ENCODE results near the gene AGAP2. TPM values are rescaled to one million over a fixed set of nuclear protein-coding genes. Genes with fewer than 3 reads are reported as not detected.

Gene AGAP2
- total and polyA plus RNA-seq, 2 of the 13 experiments (the other 11 are each of a cell fraction or from before 2014, with no cell fraction given): 0.38 to 0.45 TPM

DNA sequence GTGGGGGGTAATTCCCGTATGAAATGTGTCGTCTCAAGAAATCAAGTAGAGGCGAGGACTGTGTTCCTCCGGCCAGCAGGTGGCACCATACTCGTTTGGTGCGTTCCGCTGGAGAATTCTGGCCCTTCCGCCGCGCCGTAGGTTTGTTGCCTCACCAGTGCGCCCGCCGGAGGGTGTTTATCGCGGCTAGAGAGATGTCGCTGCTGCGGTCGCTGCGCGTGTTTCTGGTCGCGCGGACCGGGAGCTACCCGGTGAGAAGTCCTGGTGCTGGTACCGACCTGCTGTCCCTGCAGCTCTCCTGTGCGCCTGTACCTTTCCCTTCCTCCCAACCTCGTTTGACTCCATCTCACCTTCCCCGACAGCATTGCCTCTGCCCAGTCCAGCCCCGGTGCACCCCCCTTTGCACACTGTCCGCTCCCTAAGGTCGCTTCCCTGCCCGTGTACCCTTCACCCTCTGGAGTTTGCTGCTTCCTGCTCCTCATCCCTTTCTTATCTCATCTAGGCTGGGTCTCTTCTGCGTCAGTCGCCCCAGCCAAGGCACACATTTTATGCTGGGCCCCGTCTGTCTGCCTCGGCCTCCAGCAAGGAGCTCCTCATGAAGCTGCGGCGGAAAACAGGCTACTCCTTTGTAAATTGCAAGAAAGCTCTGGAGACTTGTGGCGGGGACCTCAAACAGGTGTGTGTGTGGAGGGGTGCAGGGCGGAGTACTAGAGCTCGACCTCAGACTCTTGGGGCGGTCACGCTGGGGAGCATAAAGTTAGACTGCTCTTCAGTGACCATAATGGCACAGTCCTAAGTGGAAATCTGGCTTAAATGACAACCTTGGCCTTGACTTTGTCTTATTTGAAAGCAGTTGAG is 44.3 kb upstream of the AGAP2 start, which contains the start of gene TSFM (continued):
- TF ChIP-seq, protein P1, sequence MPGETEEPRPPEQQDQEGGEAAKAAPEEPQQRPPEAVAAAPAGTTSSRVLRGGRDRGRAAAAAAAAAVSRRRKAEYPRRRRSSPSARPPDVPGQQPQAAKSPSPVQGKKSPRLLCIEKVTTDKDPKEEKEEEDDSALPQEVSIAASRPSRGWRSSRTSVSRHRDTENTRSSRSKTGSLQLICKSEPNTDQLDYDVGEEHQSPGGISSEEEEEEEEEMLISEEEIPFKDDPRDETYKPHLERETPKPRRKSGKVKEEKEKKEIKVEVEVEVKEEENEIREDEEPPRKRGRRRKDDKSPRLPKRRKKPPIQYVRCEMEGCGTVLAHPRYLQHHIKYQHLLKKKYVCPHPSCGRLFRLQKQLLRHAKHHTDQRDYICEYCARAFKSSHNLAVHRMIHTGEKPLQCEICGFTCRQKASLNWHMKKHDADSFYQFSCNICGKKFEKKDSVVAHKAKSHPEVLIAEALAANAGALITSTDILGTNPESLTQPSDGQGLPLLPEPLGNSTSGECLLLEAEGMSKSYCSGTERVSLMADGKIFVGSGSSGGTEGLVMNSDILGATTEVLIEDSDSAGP (CRISPR knock-in tag; IDR thresholded peaks at IDR 0.05; ENCODE audit: borderline replicate concordance): peak; percentile 98
- TF ChIP-seq PHB2 (IDR thresholded peaks at IDR 0.05; ENCODE audit: partially characterized antibody) (no peak), PHF21A (CRISPR knock-in tag; IDR thresholded peaks at IDR 0.05) (peak; percentile 63; the same call in 1 of the 2 replicates), ZNF841 (CRISPR knock-in tag; IDR thresholded peaks at IDR 0.05; ENCODE audit: borderline replicate concordance) (no peak), KDM6A (CRISPR knock-in tag; IDR thresholded peaks at IDR 0.05; ENCODE audit: low read depth) (no peak), TEAD3 (CRISPR knock-in tag; optimal IDR thresholded peaks at IDR 0.05; ENCODE audit: borderline replicate concordance) (peak; percentile 90), ZNF788 (CRISPR knock-in tag; IDR thresholded peaks at IDR 0.05; ENCODE audit: borderline replicate concordance) (peak; percentile 94; the same call in 1 of the 2 replicates), NFE2 (CRISPR knock-in tag; IDR thresholded peaks at IDR 0.05) (no peak), HCFC1 (IDR thresholded peaks at IDR 0.05; ENCODE audit: low read depth, low read length) (peak; percentile 64; the same call in 1 of the 2 replicates), KLF9 (CRISPR knock-in tag; IDR thresholded peaks at IDR 0.05; ENCODE audit: low read depth) (peak; percentile 65; the same call in 1 of the 2 replicates), ZSCAN12 (CRISPR knock-in tag; IDR thresholded peaks at IDR 0.05) (no peak), TOE1 (CRISPR knock-in tag; IDR thresholded peaks at IDR 0.05) (no peak), SP2 (CRISPR knock-in tag; IDR thresholded peaks at IDR 0.05) (0 out of 2 replicates have a peak, but pooled peaks have one; percentile 43), ZNF430 (CRISPR knock-in tag; IDR thresholded peaks at IDR 0.05) (no peak), ZNF724P (CRISPR knock-in tag; IDR thresholded peaks at IDR 0.05; ENCODE audit: borderline replicate concordance) (0 out of 2 replicates have a peak, but pooled peaks have one; percentile 84), MYC (CRISPR knock-in tag; IDR thresholded peaks at IDR 0.05; ENCODE audit: borderline replicate concordance) (peak; percentile 88; the same call in 1 of the 2 replicates), ZSCAN20 (CRISPR knock-in tag; IDR thresholded peaks at IDR 0.05; ENCODE audit: borderline replicate concordance) (no peak), ZNF431 (CRISPR knock-in tag; IDR thresholded peaks at IDR 0.05; ENCODE audit: borderline replicate concordance, low read depth) (peak; percentile 70; the same call in 1 of the 2 replicates), ZNF496 (CRISPR knock-in tag; IDR thresholded peaks at IDR 0.05; ENCODE audit: insufficient replicate concordance) (no peak)
- TF ChIP-seq, protein P2, sequence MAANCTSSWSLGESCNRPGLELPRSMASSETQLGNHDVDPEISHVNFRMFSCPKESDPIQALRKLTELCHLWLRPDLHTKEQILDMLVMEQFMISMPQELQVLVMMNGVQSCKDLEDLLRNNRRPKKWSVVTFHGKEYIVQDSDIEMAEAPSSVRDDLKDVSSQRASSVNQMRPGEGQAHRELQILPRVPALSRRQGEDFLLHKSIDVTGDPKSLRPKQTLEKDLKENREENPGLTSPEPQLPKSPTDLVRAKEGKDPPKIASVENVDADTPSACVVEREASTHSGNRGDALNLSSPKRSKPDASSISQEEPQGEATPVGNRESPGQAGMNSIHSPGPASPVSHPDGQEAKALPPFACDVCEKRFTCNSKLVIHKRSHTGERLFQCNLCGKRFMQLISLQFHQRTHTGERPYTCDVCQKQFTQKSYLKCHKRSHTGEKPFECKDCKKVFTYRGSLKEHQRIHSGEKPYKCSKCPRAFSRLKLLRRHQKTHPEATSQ (CRISPR knock-in tag; IDR thresholded peaks at IDR 0.05; ENCODE audit: borderline replicate concordance): no peak
- TF ChIP-seq, protein P3, sequence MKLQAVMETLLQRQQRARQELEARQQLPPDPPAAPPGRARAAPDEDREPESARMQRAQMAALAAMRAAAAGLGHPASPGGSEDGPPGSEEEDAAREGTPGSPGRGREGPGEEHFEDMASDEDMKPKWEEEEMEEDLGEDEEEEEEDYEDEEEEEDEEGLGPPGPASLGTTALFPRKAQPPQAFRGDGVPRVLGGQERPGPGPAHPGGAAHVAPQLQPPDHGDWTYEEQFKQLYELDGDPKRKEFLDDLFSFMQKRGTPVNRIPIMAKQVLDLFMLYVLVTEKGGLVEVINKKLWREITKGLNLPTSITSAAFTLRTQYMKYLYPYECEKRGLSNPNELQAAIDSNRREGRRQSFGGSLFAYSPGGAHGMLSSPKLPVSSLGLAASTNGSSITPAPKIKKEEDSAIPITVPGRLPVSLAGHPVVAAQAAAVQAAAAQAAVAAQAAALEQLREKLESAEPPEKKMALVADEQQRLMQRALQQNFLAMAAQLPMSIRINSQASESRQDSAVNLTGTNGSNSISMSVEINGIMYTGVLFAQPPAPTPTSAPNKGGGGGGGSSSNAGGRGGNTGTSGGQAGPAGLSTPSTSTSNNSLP (IDR thresholded peaks at IDR 0.05; ENCODE audit: low read depth, low read length): 0 out of 2 replicates have a peak, but pooled peaks have one; percentile 36
- TF ChIP-seq, protein P4, sequence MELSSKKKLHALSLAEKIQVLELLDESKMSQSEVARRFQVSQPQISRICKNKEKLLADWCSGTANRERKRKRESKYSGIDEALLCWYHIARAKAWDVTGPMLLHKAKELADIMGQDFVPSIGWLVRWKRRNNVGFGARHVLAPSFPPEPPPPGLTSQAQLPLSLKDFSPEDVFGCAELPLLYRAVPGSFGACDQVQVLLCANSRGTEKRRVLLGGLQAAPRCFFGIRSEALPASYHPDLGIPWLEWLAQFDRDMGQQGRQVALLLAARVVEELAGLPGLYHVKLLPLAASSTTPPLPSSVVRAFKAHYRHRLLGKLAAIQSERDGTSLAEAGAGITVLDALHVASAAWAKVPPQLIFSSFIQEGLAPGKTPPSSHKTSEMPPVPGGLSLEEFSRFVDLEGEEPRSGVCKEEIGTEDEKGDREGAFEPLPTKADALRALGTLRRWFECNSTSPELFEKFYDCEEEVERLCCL (CRISPR knock-in tag; IDR thresholded peaks at IDR 0.05; ENCODE audit: borderline replicate concordance): no peak
- TF ChIP-seq, protein P5, sequence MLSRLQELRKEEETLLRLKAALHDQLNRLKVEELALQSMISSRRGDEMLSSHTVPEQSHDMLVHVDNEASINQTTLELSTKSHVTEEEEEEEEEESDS (CRISPR knock-in tag; IDR thresholded peaks at IDR 0.05; ENCODE audit: borderline replicate concordance): no peak
